ENCODE data around the gene RAD52. TPM values are rescaled to one million over a fixed set of nuclear protein-coding genes. Genes with fewer than 3 reads are reported as not detected.

RAD52 gene
- total RNA-seq, 1 experiment from 2014 or later = 14.9 TPM

GRCh38 chr12:989751-990660 is 40.5 kb upstream of the RAD52 start:
- Histone ChIP-seq H3K9me2 (replicated peaks; ENCODE audit: insufficient read depth, low read length) (no peaks in the 10 kb centered on the region), H3K79me2 (ENCODE audit: low read length) (0 out of 2 replicates have a peak, but pooled peaks cover 3% of the 10 kb centered on the region), H3K27ac (ENCODE audit: low read length) (no peak overlapping the region), H3K4me2 (ENCODE audit: low read depth, low read length, poor library complexity, severe bottlenecking) (peak overlapping the region; percentile 98), H3K9me3 (ENCODE audit: low read length) (no peaks in the 10 kb centered on the region), H3K4me3 (ENCODE audit: low read length) (peak overlapping the region; percentile 78), H3K27me3 (ENCODE audit: low read length) (no peaks in the 10 kb centered on the region), H3K9ac (ENCODE audit: low read length) (peak overlapping the region; percentile 88), H3K4me1 (ENCODE audit: low read length) (peaks cover 33% of the 10 kb centered on the region), H3K36me3 (ENCODE audit: insufficient read depth, low read length) (no peaks in the 10 kb centered on the region), H4K20me1 (ENCODE audit: insufficient read depth, low read depth, low read length) (peaks cover 4% of the 10 kb centered on the region; the same call in 1 of the 2 replicates), H2AFZ (ENCODE audit: low read length) (peak overlapping the region; percentile 97)
- peak; percentile 80 for DNase-seq

GRCh38 chr12:989051-989450 is 39.6 kb upstream of the RAD52 start:
- peak overlapping the region; percentile 98 for H3K4me2 ChIP-seq (ENCODE audit: low read depth, low read length, poor library complexity, severe bottlenecking)

GRCh38 chr12:988646-989045 is 39.2 kb upstream of the RAD52 start:
- Histone ChIP-seq H3K9me2 (replicated peaks; ENCODE audit: insufficient read depth, low read length) (no peaks in the 10 kb centered on the region), H3K4me3 (ENCODE audit: low read length) (no peak overlapping the region), H3K4me1 (ENCODE audit: low read length) (peaks cover 33% of the 10 kb centered on the region), H4K20me1 (ENCODE audit: insufficient read depth, low read depth, low read length) (peaks cover 4% of the 10 kb centered on the region; the same call in 1 of the 2 replicates), H3K27me3 (ENCODE audit: low read length) (no peaks in the 10 kb centered on the region), H3K4me2 (ENCODE audit: low read depth, low read length, poor library complexity, severe bottlenecking) (peak overlapping the region; percentile 98), H3K27ac (ENCODE audit: low read length) (no peak overlapping the region), H3K9me3 (ENCODE audit: low read length) (no peaks in the 10 kb centered on the region), H3K36me3 (ENCODE audit: insufficient read depth, low read length) (no peaks in the 10 kb centered on the region), H2AFZ (ENCODE audit: low read length) (no peak overlapping the region), H3K9ac (ENCODE audit: low read length) (no peak overlapping the region), H3K79me2 (ENCODE audit: low read length) (0 out of 2 replicates have a peak, but pooled peaks cover 3% of the 10 kb centered on the region)
- DNase-seq = no peak

More at GRCh38 chr12:989051-989450, 39.6 kb upstream of the RAD52 start:
- H3K27ac ChIP-seq (ENCODE audit: low read length) = no peak overlapping the region
- no peaks in the 10 kb centered on the region for H3K36me3 ChIP-seq (ENCODE audit: insufficient read depth, low read length)
- H3K4me3 ChIP-seq (ENCODE audit: low read length) = no peak overlapping the region
- no peaks in the 10 kb centered on the region for H3K27me3 ChIP-seq (ENCODE audit: low read length)
- peaks cover 33% of the 10 kb centered on the region for H3K4me1 ChIP-seq (ENCODE audit: low read length)
- H3K9ac ChIP-seq (ENCODE audit: low read length) = no peak overlapping the region
- H3K9me2 ChIP-seq (replicated peaks; ENCODE audit: insufficient read depth, low read length) = no peaks in the 10 kb centered on the region
- no peaks in the 10 kb centered on the region for H3K9me3 ChIP-seq (ENCODE audit: low read length)
- H2AFZ ChIP-seq (ENCODE audit: low read length) = no peak overlapping the region
- 0 out of 2 replicates have a peak, but pooled peaks cover 3% of the 10 kb centered on the region for H3K79me2 ChIP-seq (ENCODE audit: low read length)
- no peak for DNase-seq
- peaks cover 4% of the 10 kb centered on the region; the same call in 1 of the 2 replicates for H4K20me1 ChIP-seq (ENCODE audit: insufficient read depth, low read depth, low read length)

- no peak overlapping the region for H3K4me2 ChIP-seq (ENCODE audit: low read depth, low read length, poor library complexity, severe bottlenecking)
- no peak overlapping the region for H2AFZ ChIP-seq (ENCODE audit: low read length)
- no peaks in the 10 kb centered on the region for H3K9me3 ChIP-seq (ENCODE audit: low read length)
- H3K27ac ChIP-seq (ENCODE audit: low read length) = no peak overlapping the region
- H3K4me1 ChIP-seq (ENCODE audit: low read length) = peaks cover 6% of the 10 kb centered on the region
- no peaks in the 10 kb centered on the region for H3K9me2 ChIP-seq (replicated peaks; ENCODE audit: insufficient read depth, low read length)
- H3K36me3 ChIP-seq (ENCODE audit: insufficient read depth, low read length) = no peaks in the 10 kb centered on the region
- no peak overlapping the region for H3K4me3 ChIP-seq (ENCODE audit: low read length)
- no peak for DNase-seq
- no peaks in the 10 kb centered on the region for H4K20me1 ChIP-seq (ENCODE audit: insufficient read depth, low read depth, low read length)
- no peaks in the 10 kb centered on the region for H3K79me2 ChIP-seq (ENCODE audit: low read length)
- no peaks in the 10 kb centered on the region for H3K27me3 ChIP-seq (ENCODE audit: low read length)
- H3K9ac ChIP-seq (ENCODE audit: low read length) = no peak overlapping the region
These were observed 32.5 kb upstream of the RAD52 start for GRCh38 chr12:981961-982360.

GRCh38 chr12:981176-981828 is 31.8 kb upstream of the RAD52 start:
- H3K4me2 ChIP-seq (ENCODE audit: low read depth, low read length, poor library complexity, severe bottlenecking) = no peak overlapping the region
- no peak overlapping the region for H2AFZ ChIP-seq (ENCODE audit: low read length)

GRCh38 chr12:979349-979748 is 29.9 kb upstream of the RAD52 start:
- Histone ChIP-seq H3K27me3 (ENCODE audit: low read length) (no peaks in the 10 kb centered on the region), H3K4me3 (ENCODE audit: low read length) (no peak overlapping the region), H3K9me2 (replicated peaks; ENCODE audit: insufficient read depth, low read length) (no peaks in the 10 kb centered on the region), H3K4me1 (ENCODE audit: low read length) (peaks cover 6% of the 10 kb centered on the region), H3K9ac (ENCODE audit: low read length) (no peak overlapping the region), H3K27ac (ENCODE audit: low read length) (no peak overlapping the region), H2AFZ (ENCODE audit: low read length) (no peak overlapping the region), H3K79me2 (ENCODE audit: low read length) (no peaks in the 10 kb centered on the region), H3K9me3 (ENCODE audit: low read length) (no peaks in the 10 kb centered on the region), H3K4me2 (ENCODE audit: low read depth, low read length, poor library complexity, severe bottlenecking) (no peak overlapping the region), H4K20me1 (ENCODE audit: insufficient read depth, low read depth, low read length) (no peaks in the 10 kb centered on the region), H3K36me3 (ENCODE audit: insufficient read depth, low read length) (no peaks in the 10 kb centered on the region)
- DNase-seq = no peak

More at GRCh38 chr12:981176-981828, 31.8 kb upstream of the RAD52 start:
- Histone ChIP-seq H3K27me3 (ENCODE audit: low read length) (no peaks in the 10 kb centered on the region), H3K9me3 (ENCODE audit: low read length) (no peaks in the 10 kb centered on the region), H3K36me3 (ENCODE audit: insufficient read depth, low read length) (no peaks in the 10 kb centered on the region), H4K20me1 (ENCODE audit: insufficient read depth, low read depth, low read length) (no peaks in the 10 kb centered on the region), H3K4me3 (ENCODE audit: low read length) (no peak overlapping the region), H3K9me2 (replicated peaks; ENCODE audit: insufficient read depth, low read length) (no peaks in the 10 kb centered on the region), H3K9ac (ENCODE audit: low read length) (no peak overlapping the region), H3K79me2 (ENCODE audit: low read length) (no peaks in the 10 kb centered on the region), H3K4me1 (ENCODE audit: low read length) (peaks cover 6% of the 10 kb centered on the region), H3K27ac (ENCODE audit: low read length) (no peak overlapping the region)
- no peak for DNase-seq

- Histone ChIP-seq H3K9me2 (replicated peaks; ENCODE audit: insufficient read depth, low read length) (no peaks in the 10 kb centered on the region), H3K9ac (ENCODE audit: low read length) (no peak overlapping the region), H3K27ac (ENCODE audit: low read length) (no peak overlapping the region), H3K36me3 (ENCODE audit: insufficient read depth, low read length) (no peaks in the 10 kb centered on the region), H3K4me1 (ENCODE audit: low read length) (peaks cover 6% of the 10 kb centered on the region), H2AFZ (ENCODE audit: low read length) (no peak overlapping the region), H3K9me3 (ENCODE audit: low read length) (no peaks in the 10 kb centered on the region), H3K4me3 (ENCODE audit: low read length) (no peak overlapping the region), H3K27me3 (ENCODE audit: low read length) (no peaks in the 10 kb centered on the region), H3K79me2 (ENCODE audit: low read length) (no peaks in the 10 kb centered on the region), H3K4me2 (ENCODE audit: low read depth, low read length, poor library complexity, severe bottlenecking) (no peak overlapping the region), H4K20me1 (ENCODE audit: insufficient read depth, low read depth, low read length) (no peaks in the 10 kb centered on the region)
- DNase-seq = peak; percentile 48
These were observed 27.7 kb upstream of the RAD52 start for GRCh38 chr12:977156-977555.

DNA sequence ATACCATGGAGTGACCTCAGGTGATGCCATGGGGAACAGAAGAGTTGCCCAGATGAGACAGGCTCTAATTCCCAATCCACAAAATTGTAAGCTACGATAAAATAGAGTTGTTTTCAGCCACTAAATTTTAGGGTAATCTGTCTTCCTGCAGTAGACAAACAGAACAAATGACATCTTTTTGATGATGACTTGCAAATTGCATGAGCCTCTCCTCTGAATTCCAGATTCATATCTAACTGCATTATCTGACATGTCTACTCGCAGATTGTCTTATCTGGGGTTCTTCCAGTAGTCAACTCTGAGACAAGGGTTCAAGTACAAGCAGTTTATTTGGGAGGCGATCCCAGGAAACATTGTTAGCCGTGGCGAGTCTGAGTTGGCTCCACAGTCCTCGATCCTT is 27.1 kb upstream of the RAD52 start:
- no peaks in the 10 kb centered on the region for H3K27me3 ChIP-seq (ENCODE audit: low read length)
- no peak for DNase-seq
- no peak overlapping the region for H2AFZ ChIP-seq (ENCODE audit: low read length)
- no peaks in the 10 kb centered on the region for H3K79me2 ChIP-seq (ENCODE audit: low read length)
- no peak overlapping the region for H3K27ac ChIP-seq (ENCODE audit: low read length)
- H3K9me3 ChIP-seq (ENCODE audit: low read length) = no peaks in the 10 kb centered on the region
- H3K4me1 ChIP-seq (ENCODE audit: low read length) = peaks cover 6% of the 10 kb centered on the region
- H3K4me2 ChIP-seq (ENCODE audit: low read depth, low read length, poor library complexity, severe bottlenecking) = no peak overlapping the region
- H4K20me1 ChIP-seq (ENCODE audit: insufficient read depth, low read depth, low read length) = no peaks in the 10 kb centered on the region
- H3K9ac ChIP-seq (ENCODE audit: low read length) = no peak overlapping the region
- no peak overlapping the region for H3K4me3 ChIP-seq (ENCODE audit: low read length)
- no peaks in the 10 kb centered on the region for H3K9me2 ChIP-seq (replicated peaks; ENCODE audit: insufficient read depth, low read length)
- H3K36me3 ChIP-seq (ENCODE audit: insufficient read depth, low read length) = no peaks in the 10 kb centered on the region

Data from Karpas-422 (cell line).